Measurements from ENCODE around the gene NOXRED1.

GRCh38 chr14:77439861-77440260 lies 16.5 kb upstream of the NOXRED1 start:
- no peak for TF ChIP-seq EZH2 (IDR thresholded peaks at IDR 0.05)
- no peak for TF ChIP-seq POLR2AphosphoS5 (IDR thresholded peaks at IDR 0.05; ENCODE audit: borderline replicate concordance, low read depth, low read length)
